ENCODE measurements around the gene C1GALT1. TPM values are rescaled to one million over a fixed set of nuclear protein-coding genes. Genes with fewer than 3 reads are reported as not detected.
A peak's percentile ranks its signal among the peaks of the same experiment; 100 is the strongest.

C1GALT1 gene
- total RNA-seq, 1 donor, result 90.0 TPM

- peak; percentile 16 for DNase-seq (ENCODE audit: low read depth)
- no peak overlapping the region for H3K4me3 ChIP-seq (ENCODE audit: low read depth, low read length)
- TF ChIP-seq CTCF (IDR thresholded peaks at IDR 0.05; ENCODE audit: insufficient read depth, low read length), result no peak
Observed at GRCh38 chr7:7212612-7213011, 30.3 kb downstream of the C1GALT1 start.

- DNase-seq (ENCODE audit: low read depth), result no peak
- TF ChIP-seq CTCF (IDR thresholded peaks at IDR 0.05; ENCODE audit: insufficient read depth, low read length), result no peak
Observed at GRCh38 chr7:7214398-7215347, 32.3 kb downstream of the C1GALT1 start.

DNA sequence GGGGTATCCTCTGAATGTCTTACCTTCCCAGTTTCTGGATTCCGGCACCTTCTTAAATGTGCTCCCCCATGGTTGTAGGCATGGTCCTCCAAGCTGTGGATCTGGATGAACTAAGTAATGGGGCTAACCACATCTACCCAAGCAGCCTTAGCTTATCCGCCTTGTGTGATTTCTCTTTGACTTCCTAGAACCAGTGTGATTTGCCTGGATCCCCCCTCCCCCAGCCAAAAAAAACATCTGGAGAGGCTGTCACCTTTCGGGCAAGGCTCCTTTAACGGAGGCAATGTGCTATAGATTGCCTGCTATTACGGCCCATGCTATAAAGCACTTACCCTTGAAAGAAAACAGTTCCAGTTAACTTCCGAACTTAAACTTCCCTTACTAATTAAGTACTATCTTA lies 33.9 kb downstream of the C1GALT1 start:
- no peak for TF ChIP-seq CTCF (IDR thresholded peaks at IDR 0.05; ENCODE audit: insufficient read depth, low read length)

More at GRCh38 chr7:7214398-7215347, 32.3 kb downstream of the C1GALT1 start:
- H3K4me3 ChIP-seq (ENCODE audit: low read depth, low read length), result no peak overlapping the region

GRCh38 chr7:7219216-7219615 lies 36.9 kb downstream of the C1GALT1 start:
- DNase-seq (ENCODE audit: low read depth), result no peak

More for the DNA sequence above, 33.9 kb downstream of the C1GALT1 start:
- no peak for DNase-seq (ENCODE audit: low read depth)
- H3K4me3 ChIP-seq (ENCODE audit: low read depth, low read length), result no peak overlapping the region

DNA sequence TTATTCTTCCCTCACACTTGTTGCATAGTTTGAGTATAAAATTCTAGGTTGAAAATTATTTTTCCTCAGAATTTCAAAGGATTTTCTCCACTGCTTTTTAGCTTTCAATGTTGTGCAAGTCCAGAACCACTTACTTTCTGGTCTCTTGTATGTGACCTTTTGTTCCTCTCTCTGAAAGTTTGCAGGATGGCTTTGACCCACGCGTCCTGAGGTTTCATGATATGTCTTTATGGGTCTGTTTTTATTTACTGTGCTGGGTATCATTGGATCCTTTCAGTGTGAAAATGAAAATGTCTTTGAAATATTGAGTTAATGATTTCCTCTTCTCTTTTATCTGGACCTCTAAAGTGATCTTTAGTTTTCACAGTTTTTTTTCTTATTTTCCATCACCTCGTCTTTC lies 38.5 kb downstream of the C1GALT1 start:
- DNase-seq (ENCODE audit: low read depth), result no peak
- TF ChIP-seq CTCF (IDR thresholded peaks at IDR 0.05; ENCODE audit: insufficient read depth, low read length), result no peak
- no peak overlapping the region for H3K4me3 ChIP-seq (ENCODE audit: low read depth, low read length)

More at GRCh38 chr7:7219216-7219615, 36.9 kb downstream of the C1GALT1 start:
- TF ChIP-seq CTCF (IDR thresholded peaks at IDR 0.05; ENCODE audit: insufficient read depth, low read length), result no peak
- H3K4me3 ChIP-seq (ENCODE audit: low read depth, low read length), result no peak overlapping the region

DNA sequence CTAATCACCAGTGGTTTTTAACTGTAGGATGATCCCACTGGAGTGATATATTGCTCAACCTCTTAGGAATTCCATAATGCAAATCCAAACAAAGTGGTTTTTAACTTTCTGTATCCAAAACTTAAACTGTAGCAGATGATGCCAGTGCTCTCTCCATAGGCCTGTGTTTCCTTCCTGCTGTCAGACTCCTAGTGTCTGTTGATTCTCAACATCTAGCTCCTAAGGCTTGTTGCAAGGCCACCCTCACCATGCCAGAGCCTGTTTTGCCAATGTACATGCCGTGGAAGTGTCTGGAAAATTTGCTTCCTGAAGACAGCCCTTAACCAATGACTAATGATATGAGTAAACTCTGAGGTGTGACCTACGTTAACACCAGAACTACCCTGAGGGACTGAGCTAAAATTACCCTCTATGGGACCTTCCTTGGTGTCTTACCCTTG lies 39.3 kb downstream of the C1GALT1 start:
- no peak for TF ChIP-seq CTCF (IDR thresholded peaks at IDR 0.05; ENCODE audit: insufficient read depth, low read length)
- peak; percentile 92 for DNase-seq (ENCODE audit: low read depth)
- H3K4me3 ChIP-seq (ENCODE audit: low read depth, low read length), result no peak overlapping the region
